Stimulated activated CD4-positive, alpha-beta T cell treated with anti-CD3 and anti-CD28 coated beads, Interleukin-2, amount 100 ng/mL, for 4 hours (primary cell): ENCODE measurements around the gene ALG1.
"Not testable (repeated sequence)": the region's sequence is repeated elsewhere in the genome, so short reads cannot be mapped to it uniquely, and the experiment has no call there.

ENCODE experiments used
- DNase-seq: peaks from one replicate; pipeline ENCODE4 v3.0.0-alpha.2; 2020; ENCODE audit warnings: low read depth

ALG1 gene

GRCh38 chr16:5099174-5099573 is 27.5 kb downstream of the ALG1 start:
- DNase-seq: not testable (repeated sequence)

- not testable (repeated sequence) for DNase-seq
Measured at GRCh38 chr16:5103296-5104032, 31.8 kb downstream of the ALG1 start.

GRCh38 chr16:5105039-5105438 is 33.4 kb downstream of the ALG1 start:
- DNase-seq: not testable (repeated sequence)

- no peak for DNase-seq
Measured at GRCh38 chr16:5108505-5109158, 37.0 kb downstream of the ALG1 start.

GRCh38 chr16:5110933-5111332 is 39.3 kb downstream of the ALG1 start:
- DNase-seq: not testable (repeated sequence)

- DNase-seq: not testable (repeated sequence)
Measured at GRCh38 chr16:5116780-5117295, 45.2 kb downstream of the ALG1 start.

- DNase-seq: not testable (repeated sequence)
Measured at GRCh38 chr16:5117300-5118087, 45.9 kb downstream of the ALG1 start.

- not testable (repeated sequence) for DNase-seq
Measured at GRCh38 chr16:5131467-5132004, 59.9 kb downstream of the ALG1 start.

- DNase-seq: not testable (repeated sequence)
Measured at GRCh38 chr16:5132915-5133600, 61.4 kb downstream of the ALG1 start.

- not testable (repeated sequence) for DNase-seq
Measured at GRCh38 chr16:5134739-5135452, 63.3 kb downstream of the ALG1 start.
